OCI-LY1 (cell line): ENCODE measurements around the gene MLLT3.

Source experiments
- CTCF ChIP-seq: fragments of 200-600 bp; sonication (generic), shearing (Covaris generic); IDR thresholded peaks from 2 replicates; pipeline ENCODE4 v1.5.1; 2017; ENCODE audit warnings: mild to moderate bottlenecking, antibody characterized with exemption, low read length, moderate library complexity, mixed read lengths
- EZH2 ChIP-seq: fragments of 200-600 bp; sonication (generic), shearing (Covaris generic); IDR thresholded peaks from 2 replicates; pipeline ENCODE4 v1.8.0; 2017; ENCODE audit warnings: borderline replicate concordance, mixed run types, mild to moderate bottlenecking, antibody characterized with exemption, low read length, moderate library complexity, mixed read lengths

GRCh38 chr9:20620650-20621470 is 1.4 kb downstream of the MLLT3 start:
- TF ChIP-seq CTCF (no peak), EZH2 (no peak)
